Trophoblast cell (in vitro differentiated cells and primary cell): ENCODE results near the gene ST7.
A peak's percentile ranks its signal among the peaks of the same experiment; 100 is the strongest.

ENCODE experiments used
- DNase-seq, 2 donors: peaks; one replicate each; pipeline ENCODE4 v3.0.0-alpha.2; 2016
- H2AFZ ChIP-seq: 2 replicates; pipeline ENCODE4 v1.6.1; 2013; ENCODE audit warnings: low read length, moderate library complexity, mild to moderate bottlenecking; ENCODE audit not compliant: insufficient read depth, poor library complexity
- H2AK5ac ChIP-seq: 2 replicates; pipeline ENCODE4 v1.6.1; 2013; ENCODE audit warnings: mild to moderate bottlenecking, low read length
- H2BK120ac ChIP-seq: 2 replicates; pipeline ENCODE4 v1.6.1; 2013; ENCODE audit warnings: low read length, mild to moderate bottlenecking, moderate library complexity; ENCODE audit not compliant: insufficient read depth, poor library complexity
- H2BK12ac ChIP-seq: 2 replicates; pipeline ENCODE4 v1.6.1; 2013; ENCODE audit warnings: mild to moderate bottlenecking, low read length, moderate library complexity
- H2BK5ac ChIP-seq: 2 replicates; pipeline ENCODE4 v1.6.1; 2013; ENCODE audit warnings: low read length, low read depth, moderate library complexity, mild to moderate bottlenecking; ENCODE audit not compliant: poor library complexity
- H3K14ac ChIP-seq: 2 replicates; pipeline ENCODE4 v1.6.1; 2013; ENCODE audit warnings: mild to moderate bottlenecking, low read length
- H3K18ac ChIP-seq: 2 replicates; pipeline ENCODE4 v1.6.1; 2013; ENCODE audit warnings: mild to moderate bottlenecking, low read length
- H3K23ac ChIP-seq: 2 replicates; pipeline ENCODE4 v1.6.1; 2013; ENCODE audit warnings: low read length
- H3K27ac ChIP-seq: 2 replicates; pipeline ENCODE4 v1.5.1; 2013; ENCODE audit warnings: low read depth, mild to moderate bottlenecking, inconsistent platforms, low read length, moderate library complexity
- H3K27me3 ChIP-seq: 2 replicates; pipeline ENCODE4 v1.6.1; 2013; ENCODE audit warnings: inconsistent platforms, mild to moderate bottlenecking, low read length, moderate library complexity; ENCODE audit not compliant: insufficient read depth
- H3K36me3 ChIP-seq, 2 experiments: 1 replicate in 1 of 2; 2 replicates in 1 of 2; pipeline ENCODE4 v1.6.1; 2013; ENCODE audit warnings: low read length in 2 of 2, mild to moderate bottlenecking in 2 of 2, moderate library complexity in 1 of 2; ENCODE audit not compliant: insufficient read depth in 2 of 2, control insufficient read depth in 1 of 2
- H3K4ac ChIP-seq: 2 replicates; pipeline ENCODE4 v1.6.1; 2013; ENCODE audit warnings: low read depth, mild to moderate bottlenecking, low read length, moderate library complexity
- H3K4me1 ChIP-seq, 2 experiments: 1 replicate in 1 of 2; 2 replicates in 1 of 2; pipeline ENCODE4 v1.6.1; 2013; ENCODE audit warnings: low read length in 2 of 2, mild to moderate bottlenecking in 2 of 2, moderate library complexity in 1 of 2; ENCODE audit not compliant: insufficient read depth in 2 of 2, control insufficient read depth in 1 of 2
- H3K4me2 ChIP-seq: 2 replicates; pipeline ENCODE4 v1.6.1; 2013; ENCODE audit warnings: inconsistent platforms, mild to moderate bottlenecking, low read length, moderate library complexity
- H3K4me3 ChIP-seq: 2 replicates; pipeline ENCODE4 v1.5.1; 2013; ENCODE audit warnings: mild to moderate bottlenecking, low read depth, low read length, inconsistent platforms
- H3K79me1 ChIP-seq: one replicate; pipeline ENCODE4 v1.6.1; 2013; ENCODE audit warnings: low read length
- H3K79me2 ChIP-seq: 2 replicates; pipeline ENCODE4 v1.6.1; 2013; ENCODE audit warnings: low read length, mild to moderate bottlenecking; ENCODE audit not compliant: control insufficient read depth, insufficient read depth, poor library complexity
- H3K9ac ChIP-seq: 2 replicates; pipeline ENCODE4 v1.6.1; 2013; ENCODE audit warnings: mild to moderate bottlenecking, low read length
- H3K9me3 ChIP-seq: 2 replicates; pipeline ENCODE4 v1.6.1; 2013; ENCODE audit warnings: low read depth, mild to moderate bottlenecking, control low read depth, inconsistent platforms, low read length; ENCODE audit not compliant: insufficient read depth
- H4K12ac ChIP-seq: 2 replicates; pipeline ENCODE4 v1.6.1; 2013; ENCODE audit warnings: low read depth, mild to moderate bottlenecking, low read length, moderate library complexity
- H4K8ac ChIP-seq: 2 replicates; pipeline ENCODE4 v1.6.1; 2013; ENCODE audit warnings: low read depth, mild to moderate bottlenecking, low read length, moderate library complexity
- H4K91ac ChIP-seq: one replicate; pipeline ENCODE4 v1.6.1; 2013; ENCODE audit warnings: low read depth, mild to moderate bottlenecking, low read length, moderate library complexity
- WGBS: extraction: QIAGEN DNeasy Blood & Tissue Kit; methylation state at CpG from one replicate; pipeline ENCODE4 v1.1.7; 2013; ENCODE audit warnings: missing lambda C conversion rate; ENCODE audit not compliant: insufficient read length, insufficient coverage; ENCODE audit errors: extremely low coverage; 5-methylcytosine and 5-hydroxymethylcytosine counted together

Gene ST7

GRCh38 chr7:117250801-117251200 is 297.5 kb downstream of the ST7 start:
- Histone ChIP-seq H3K18ac (no peak overlapping the region), H3K4me2 (no peak overlapping the region), H3K79me1 (no peaks in the 10 kb centered on the region), H3K4ac (no peak overlapping the region), H3K27ac (no peak overlapping the region), H3K14ac (no peak overlapping the region), H2AK5ac (no peak overlapping the region), H2BK12ac (no peak overlapping the region), H3K36me3 (no peaks in the 10 kb centered on the region), H3K27me3 (no peaks in the 10 kb centered on the region), H2BK120ac (no peak overlapping the region), H3K79me2 (no peaks in the 10 kb centered on the region), H3K23ac (no peak overlapping the region), H3K4me3 (no peak overlapping the region), H3K9ac (no peak overlapping the region), H4K91ac (no peak overlapping the region), H4K8ac (no peak overlapping the region), H2AFZ (no peak overlapping the region), H4K12ac (no peak overlapping the region), H2BK5ac (no peak overlapping the region), H3K4me1 (no peaks in the 10 kb centered on the region), H3K9me3 (no peaks in the 10 kb centered on the region)
- DNase-seq = no peak
- no CpG with 5 or more reads among the region's 4 CpGs for WGBS

GRCh38 chr7:117251687-117252086 is 298.4 kb downstream of the ST7 start:
- H3K23ac ChIP-seq = no peak overlapping the region
- no peak overlapping the region for H3K9ac ChIP-seq
- no peak overlapping the region for H3K4me2 ChIP-seq
- H3K79me2 ChIP-seq = no peaks in the 10 kb centered on the region
- no peak overlapping the region for H2BK120ac ChIP-seq
- H3K27me3 ChIP-seq = no peaks in the 10 kb centered on the region
- no peak overlapping the region for H2BK5ac ChIP-seq
- H4K8ac ChIP-seq = no peak overlapping the region
- no peaks in the 10 kb centered on the region for H3K9me3 ChIP-seq
- no peak overlapping the region for H2AK5ac ChIP-seq
- no peak overlapping the region for H2AFZ ChIP-seq
- H2BK12ac ChIP-seq = no peak overlapping the region
- H3K18ac ChIP-seq = no peak overlapping the region
- no peak for DNase-seq
- no peak overlapping the region for H3K4me3 ChIP-seq
- H3K4me1 ChIP-seq = no peaks in the 10 kb centered on the region
- no peaks in the 10 kb centered on the region for H3K36me3 ChIP-seq
- no peaks in the 10 kb centered on the region for H3K79me1 ChIP-seq
- no peak overlapping the region for H3K14ac ChIP-seq
- no peak overlapping the region for H3K27ac ChIP-seq
- H4K91ac ChIP-seq = no peak overlapping the region
- no peak overlapping the region for H4K12ac ChIP-seq
- H3K4ac ChIP-seq = no peak overlapping the region
- no CpG with 5 or more reads among the region's 4 CpGs for WGBS

GRCh38 chr7:117259615-117260014 is 306.3 kb downstream of the ST7 start:
- H2BK12ac ChIP-seq = no peak overlapping the region
- H2BK120ac ChIP-seq = no peak overlapping the region

GRCh38 chr7:117262546-117262945 is 309.2 kb downstream of the ST7 start:
- Histone ChIP-seq H3K27ac (no peak overlapping the region), H3K36me3 (no peaks in the 10 kb centered on the region), H4K91ac (no peak overlapping the region), H3K4me2 (no peak overlapping the region), H2BK5ac (no peak overlapping the region), H3K4me3 (no peak overlapping the region), H2BK12ac (no peak overlapping the region), H4K12ac (no peak overlapping the region), H3K27me3 (no peaks in the 10 kb centered on the region), H3K4me1 (no peaks in the 10 kb centered on the region), H2AFZ (no peak overlapping the region), H3K79me2 (no peaks in the 10 kb centered on the region), H2BK120ac (no peak overlapping the region), H3K79me1 (no peaks in the 10 kb centered on the region), H3K9me3 (no peaks in the 10 kb centered on the region), H3K9ac (no peak overlapping the region), H3K23ac (no peak overlapping the region), H2AK5ac (no peak overlapping the region), H3K18ac (no peak overlapping the region), H3K4ac (no peak overlapping the region), H4K8ac (no peak overlapping the region), H3K14ac (no peak overlapping the region)
- WGBS = no CpG with 5 or more reads among the region's 2 CpGs
- no peak for DNase-seq

More at GRCh38 chr7:117259615-117260014, 306.3 kb downstream of the ST7 start:
- Histone ChIP-seq H4K91ac (no peak overlapping the region), H2AFZ (no peak overlapping the region), H3K4me1 (no peaks in the 10 kb centered on the region), H3K18ac (no peak overlapping the region), H3K27ac (no peak overlapping the region), H2AK5ac (no peak overlapping the region), H4K8ac (no peak overlapping the region), H3K23ac (no peak overlapping the region), H3K36me3 (no peaks in the 10 kb centered on the region), H3K9me3 (no peaks in the 10 kb centered on the region), H3K27me3 (no peaks in the 10 kb centered on the region), H3K14ac (no peak overlapping the region), H3K9ac (no peak overlapping the region), H3K79me2 (no peaks in the 10 kb centered on the region), H3K79me1 (no peaks in the 10 kb centered on the region), H3K4me3 (no peak overlapping the region), H3K4me2 (no peak overlapping the region), H3K4ac (no peak overlapping the region), H4K12ac (no peak overlapping the region), H2BK5ac (no peak overlapping the region)
- WGBS = no CpG with 5 or more reads among the region's 1 CpG
- DNase-seq = peak in 1 of 2 donors; percentile 21
